HCT116 (cell line): ENCODE results near the gene FOXC2. TPM values are rescaled to one million over a fixed set of nuclear protein-coding genes. Genes with fewer than 3 reads are reported as not detected.

ENCODE experiments used
- ATAC-seq: fragments of 200-7000 bp; cut with Tn5 transposase; 2 replicates; pipeline ENCODE4 v1.9.1; 2020; ENCODE audit warnings: mild to moderate bottlenecking, moderate library complexity
- BruUV-seq: library from RNA; stranded (reverse); fragments of 400-500 nt; replicated peaks from 2 replicates; lab custom pipeline; 2021; lab: Mats Ljungman, UMichigan
- CTCF ChIA-PET: fragments of 300-600 bp; sonication (Branson Sonifier 250); formaldehyde crosslinking; loops from one replicate; lab custom pipeline; 2021; ENCODE audit warnings: antibody characterized with exemption; lab: Charles Lee
- POLR2A ChIA-PET: fragments of 300-600, 350-600 bp; sonication (Branson Sonifier 250); formaldehyde crosslinking; loops from one replicate; lab custom pipeline; 2021; ENCODE audit warnings: antibody characterized with exemption; lab: Charles Lee
- RAD21 ChIA-PET, 2 experiments: fragments of 300-600 bp; sonication (Branson Sonifier 250); formaldehyde crosslinking; loops; one replicate each; lab custom pipeline; 2023; ENCODE audit warnings: low total read pairs in 2 of 2; ENCODE audit not compliant: uncharacterized antibody in 2 of 2, unreplicated experiment in 2 of 2, low non-redundant PET in 1 of 2; lab: Charles Lee
- DNase-seq: peaks from one replicate; pipeline ENCODE4 v3.0.0-alpha.2; 2010; ENCODE audit warnings: low read depth, low spot score
- H2AFZ ChIP-seq: fragments of 200-600 bp; shearing (Covaris generic), sonication (generic); 2 replicates; pipeline ENCODE4 v1.6.1; 2017; ENCODE audit warnings: low read depth, mixed run types, mixed read lengths, antibody characterized with exemption, low read length; ENCODE audit not compliant: poor library complexity, severe bottlenecking
- H3K27ac ChIP-seq: 2 replicates; pipeline ENCODE4 v1.5.1; 2012; ENCODE audit warnings: low read depth, low read length
- H3K27me3 ChIP-seq: fragments of 200-600 bp; sonication (generic); 2 replicates; pipeline ENCODE4 v1.6.1; 2016; ENCODE audit warnings: mixed run types, low read length, mixed read lengths; ENCODE audit not compliant: insufficient read depth
- H3K36me3 ChIP-seq, 2 experiments: fragments of 200-500 bp in 1 of 2; fragments of 200-600 bp in 1 of 2; sonication (Bioruptor generic) in 1 of 2; sonication (generic) in 1 of 2; 2 replicates each; pipeline versions ENCODE4 v1.5.1 to v1.6.1; 2014 to 2016; ENCODE audit warnings: low read length in 2 of 2, inconsistent platforms in 1 of 2, mixed read lengths in 1 of 2, mixed run types in 1 of 2; ENCODE audit not compliant: insufficient read depth in 2 of 2, control insufficient read depth in 1 of 2
- H3K4me1 ChIP-seq, 2 experiments: fragments of 200-600 bp in 1 of 2; sonication (generic) in 1 of 2; 2 replicates each; pipeline versions ENCODE4 v1.5.1 to v1.6.1; 2012 to 2017; ENCODE audit warnings: low read length in 2 of 2, inconsistent platforms in 1 of 2, mild to moderate bottlenecking in 1 of 2, mixed read lengths in 1 of 2, mixed run types in 1 of 2, moderate library complexity in 1 of 2; ENCODE audit not compliant: insufficient read depth in 2 of 2, control insufficient read depth in 1 of 2
- H3K4me2 ChIP-seq: fragments of 200-600 bp; sonication (generic); 2 replicates; pipeline ENCODE4 v1.6.1; 2017; ENCODE audit warnings: mixed run types, low read length, mixed read lengths
- H3K4me3 ChIP-seq, 2 experiments: fragments of 200-600 bp in 1 of 2; sonication (generic) in 1 of 2; replicated peaks in 1 of 2; 2 replicates each; pipeline ENCODE4 v1.5.1; 2011 to 2016; ENCODE audit warnings: low read length in 2 of 2, control low read depth in 1 of 2, low read depth in 1 of 2, mild to moderate bottlenecking in 1 of 2, mixed read lengths in 1 of 2, mixed run types in 1 of 2
- H3K79me2 ChIP-seq: fragments of 200-600 bp; sonication (generic); 2 replicates; pipeline ENCODE4 v1.6.1; 2017; ENCODE audit warnings: mild to moderate bottlenecking, mixed run types, low read length, moderate library complexity, mixed read lengths; ENCODE audit not compliant: insufficient read depth
- H3K9ac ChIP-seq: fragments of 200-600 bp; sonication (generic); 2 replicates; pipeline ENCODE4 v1.6.1; 2016; ENCODE audit warnings: low read length, mixed read lengths
- H3K9me2 ChIP-seq: fragments of 200-600 bp; sonication (generic), shearing (Covaris generic); 2 replicates; pipeline ENCODE4 v1.6.1; 2017; ENCODE audit warnings: mixed run types, mild to moderate bottlenecking, moderate library complexity; ENCODE audit not compliant: insufficient read depth
- H3K9me3 ChIP-seq, 2 experiments: fragments of 200-500 bp in 1 of 2; fragments of 200-600 bp in 1 of 2; sonication (Bioruptor generic) in 1 of 2; sonication (generic) in 1 of 2; 2 replicates each; pipeline ENCODE4 v1.6.1; 2014 to 2017; ENCODE audit warnings: low read length in 2 of 2, mixed read lengths in 2 of 2, inconsistent platforms in 1 of 2, low read depth in 1 of 2, mild to moderate bottlenecking in 1 of 2, mixed run types in 1 of 2, moderate library complexity in 1 of 2; ENCODE audit not compliant: control insufficient read depth in 1 of 2, insufficient read depth in 1 of 2
- H4K20me1 ChIP-seq: fragments of 200-600 bp; sonication (generic), shearing (Covaris generic); 2 replicates; pipeline ENCODE4 v1.6.1; 2017; ENCODE audit warnings: mixed run types, mild to moderate bottlenecking, moderate library complexity; ENCODE audit not compliant: insufficient read depth
- FOSL1 ChIP-seq: IDR thresholded peaks from 2 replicates; pipeline ENCODE4 v1.6.1; 2012; ENCODE audit warnings: low read depth
- POLR2A ChIP-seq: IDR thresholded peaks from 2 replicates; pipeline ENCODE4 v1.7.0; 2011; ENCODE audit warnings: borderline replicate concordance; ENCODE audit not compliant: insufficient read depth, insufficient read length; ENCODE audit errors: extremely low read depth
- SIN3A ChIP-seq: IDR thresholded peaks from 2 replicates; pipeline ENCODE4 v1.6.1; 2012; ENCODE audit warnings: low read depth
- SP1 ChIP-seq: IDR thresholded peaks from 2 replicates; pipeline ENCODE4 v1.6.1; 2012; ENCODE audit warnings: low read depth
- TCF7L2 ChIP-seq: IDR thresholded peaks from 2 replicates; pipeline ENCODE4 v1.7.0; 2011; ENCODE audit warnings: borderline replicate concordance, inconsistent platforms; ENCODE audit not compliant: insufficient read depth, insufficient read length; ENCODE audit errors: extremely low read depth
- ZBTB33 ChIP-seq: IDR thresholded peaks from 2 replicates; pipeline ENCODE4 v1.6.1; 2011; ENCODE audit warnings: mild to moderate bottlenecking, low read length, moderate library complexity; ENCODE audit not compliant: insufficient replicate concordance; ENCODE audit errors: extremely low read depth
- ZNF274 ChIP-seq: fragments of 200-500 bp; sonication (Bioruptor generic); IDR thresholded peaks from 2 replicates; pipeline ENCODE4 v1.6.1; 2014; ENCODE audit warnings: mild to moderate bottlenecking, low read depth, low read length, inconsistent platforms
- intact Hi-C: fragments of 100-400 bp; cut with micrococcal nuclease; formaldehyde crosslinking; loops from 2 replicates; pipeline ENCODE4 v1.10.0; 2022
- total RNA-seq: library from RNA; stranded (reverse); gene quantifications from one replicate; pipeline ENCODE4 v1.2.1, GENCODE V29; 2021; ENCODE audit not compliant: unreplicated experiment

FOXC2 gene
- total RNA-seq, 1 experiment from 2014 or later, result 0.22 TPM

- intact Hi-C loops, result loop anchor here (5.0 kb wide), 1 partner anchor 215 kb away; no protein-coding TSS in a partner anchor
- H3K9me3 ChIP-seq, result no peaks in the 10 kb centered on the region
Observed at GRCh38 chr16:86616906-86617305, 50.3 kb downstream of the FOXC2 start.

More at GRCh38 chr16:86616906-86617305, 50.3 kb downstream of the FOXC2 start:
- no peak for ATAC-seq
- Histone ChIP-seq H3K9me2 (no peaks in the 10 kb centered on the region), H3K27me3 (no peaks in the 10 kb centered on the region; the same call in 1 of the 2 replicates), H3K27ac (no peak overlapping the region), H3K4me2 (no peak overlapping the region), H3K36me3 (no peaks in the 10 kb centered on the region), H3K4me1 (peaks cover 0 to 8% of the 10 kb centered on the region in 2 experiments; a peak in 1 of 4 replicates), H3K79me2 (no peaks in the 10 kb centered on the region), H3K9ac (no peak overlapping the region)
- BruUV-seq, result no TSS peak
- RAD21 ChIA-PET, result no interaction called here
- CTCF ChIA-PET, result no interaction called here
- TF ChIP-seq ZNF274, result no peak
- TF ChIP-seq SIN3A, result no peak
- TF ChIP-seq TCF7L2, result no peak
- no peak for TF ChIP-seq FOSL1
- TF ChIP-seq ZBTB33, result no peak
- no peak for TF ChIP-seq POLR2A
- TF ChIP-seq SP1, result no peak
- TF ChIP-seq, all 23 proteins: peak for 0
- no peak overlapping the region for H2AFZ ChIP-seq
- no peak overlapping the region for H3K4me3 ChIP-seq
- POLR2A ChIA-PET, result no interaction called here
- DNase-seq, result no peak
- H4K20me1 ChIP-seq, result no peaks in the 10 kb centered on the region
